ENCODE measurements around the gene SNX25. TPM values are rescaled to one million over a fixed set of nuclear protein-coding genes. Genes with fewer than 3 reads are reported as not detected.

Gene SNX25
- total and polyA plus RNA-seq, 2 experiments from 2014 or later = 6.9 to 25.0 TPM

GRCh38 chr4:185323606-185324005 lies 114.2 kb downstream of the SNX25 start:
- TF ChIP-seq ZNF114 (CRISPR knock-in tag; IDR thresholded peaks at IDR 0.05) = no peak
- no peak for TF ChIP-seq NANOG (IDR thresholded peaks at IDR 0.05; ENCODE audit: borderline replicate concordance)
- TF ChIP-seq, protein P1, sequence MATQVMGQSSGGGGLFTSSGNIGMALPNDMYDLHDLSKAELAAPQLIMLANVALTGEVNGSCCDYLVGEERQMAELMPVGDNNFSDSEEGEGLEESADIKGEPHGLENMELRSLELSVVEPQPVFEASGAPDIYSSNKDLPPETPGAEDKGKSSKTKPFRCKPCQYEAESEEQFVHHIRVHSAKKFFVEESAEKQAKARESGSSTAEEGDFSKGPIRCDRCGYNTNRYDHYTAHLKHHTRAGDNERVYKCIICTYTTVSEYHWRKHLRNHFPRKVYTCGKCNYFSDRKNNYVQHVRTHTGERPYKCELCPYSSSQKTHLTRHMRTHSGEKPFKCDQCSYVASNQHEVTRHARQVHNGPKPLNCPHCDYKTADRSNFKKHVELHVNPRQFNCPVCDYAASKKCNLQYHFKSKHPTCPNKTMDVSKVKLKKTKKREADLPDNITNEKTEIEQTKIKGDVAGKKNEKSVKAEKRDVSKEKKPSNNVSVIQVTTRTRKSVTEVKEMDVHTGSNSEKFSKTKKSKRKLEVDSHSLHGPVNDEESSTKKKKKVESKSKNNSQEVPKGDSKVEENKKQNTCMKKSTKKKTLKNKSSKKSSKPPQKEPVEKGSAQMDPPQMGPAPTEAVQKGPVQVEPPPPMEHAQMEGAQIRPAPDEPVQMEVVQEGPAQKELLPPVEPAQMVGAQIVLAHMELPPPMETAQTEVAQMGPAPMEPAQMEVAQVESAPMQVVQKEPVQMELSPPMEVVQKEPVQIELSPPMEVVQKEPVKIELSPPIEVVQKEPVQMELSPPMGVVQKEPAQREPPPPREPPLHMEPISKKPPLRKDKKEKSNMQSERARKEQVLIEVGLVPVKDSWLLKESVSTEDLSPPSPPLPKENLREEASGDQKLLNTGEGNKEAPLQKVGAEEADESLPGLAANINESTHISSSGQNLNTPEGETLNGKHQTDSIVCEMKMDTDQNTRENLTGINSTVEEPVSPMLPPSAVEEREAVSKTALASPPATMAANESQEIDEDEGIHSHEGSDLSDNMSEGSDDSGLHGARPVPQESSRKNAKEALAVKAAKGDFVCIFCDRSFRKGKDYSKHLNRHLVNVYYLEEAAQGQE (IDR thresholded peaks at IDR 0.05; ENCODE audit: unreplicated experiment) = no peak
- TF ChIP-seq JUNB (IDR thresholded peaks at IDR 0.05; ENCODE audit: unreplicated experiment) = no peak
- no peak for TF ChIP-seq CREB1 (CRISPR knock-in tag; IDR thresholded peaks at IDR 0.05; ENCODE audit: low read depth)
- TF ChIP-seq STAT1 (IDR thresholded peaks at IDR 0.05; ENCODE audit: unreplicated experiment) = no peak
- TF ChIP-seq ZNF331 (CRISPR knock-in tag; IDR thresholded peaks at IDR 0.05; ENCODE audit: low read depth) = no peak
- TF ChIP-seq EZH2 (IDR thresholded peaks at IDR 0.05; ENCODE audit: low read depth, unreplicated experiment) = no peak
- TF ChIP-seq, protein P2, sequence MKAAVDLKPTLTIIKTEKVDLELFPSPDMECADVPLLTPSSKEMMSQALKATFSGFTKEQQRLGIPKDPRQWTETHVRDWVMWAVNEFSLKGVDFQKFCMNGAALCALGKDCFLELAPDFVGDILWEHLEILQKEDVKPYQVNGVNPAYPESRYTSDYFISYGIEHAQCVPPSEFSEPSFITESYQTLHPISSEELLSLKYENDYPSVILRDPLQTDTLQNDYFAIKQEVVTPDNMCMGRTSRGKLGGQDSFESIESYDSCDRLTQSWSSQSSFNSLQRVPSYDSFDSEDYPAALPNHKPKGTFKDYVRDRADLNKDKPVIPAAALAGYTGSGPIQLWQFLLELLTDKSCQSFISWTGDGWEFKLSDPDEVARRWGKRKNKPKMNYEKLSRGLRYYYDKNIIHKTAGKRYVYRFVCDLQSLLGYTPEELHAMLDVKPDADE (IDR thresholded peaks at IDR 0.05) = no peak
- TF ChIP-seq POLR2AphosphoS5 (IDR thresholded peaks at IDR 0.05; ENCODE audit: low read depth) = no peak
- no peak for TF ChIP-seq EZH2phosphoT487 (IDR thresholded peaks at IDR 0.05; ENCODE audit: unreplicated experiment)
- no peak for TF ChIP-seq CTCF (conservative IDR thresholded peaks at IDR 0.05; ENCODE audit: low read depth in 2 of 2)
- no peak for TF ChIP-seq ZNF462 (CRISPR knock-in tag; IDR thresholded peaks at IDR 0.05)
- H3K4me1 ChIP-seq (ENCODE audit: insufficient read depth) = no peaks in the 10 kb centered on the region
- Mint-ChIP-seq H3K4me1 (peaks cover 12% of the 10 kb centered on the region), H3K4me3 (no peak overlapping the region), H3K36me3 (ENCODE audit: low read depth) (peaks cover 70% of the 10 kb centered on the region), H3K9me3 (peaks cover 30% of the 10 kb centered on the region), H3K27ac (no peak overlapping the region), H3K27me3 (ENCODE audit: insufficient read depth, low read depth, poor library complexity) (peaks cover 4% of the 10 kb centered on the region)
- H3K27ac ChIP-seq (ENCODE audit: low read depth) = no peak overlapping the region
- H2AFZ ChIP-seq = no peak overlapping the region
- H3K9me2 ChIP-seq (ENCODE audit: insufficient read depth) = no peaks in the 10 kb centered on the region
- H3K36me3 ChIP-seq (ENCODE audit: insufficient read depth) = peaks cover 21% of the 10 kb centered on the region; the same call in 1 of the 2 replicates
- no peak for ATAC-seq
- H3K27me3 ChIP-seq (ENCODE audit: insufficient read depth) = no peaks in the 10 kb centered on the region
- no peak overlapping the region for H3K4me3 ChIP-seq
- no peaks in the 10 kb centered on the region for H3K79me2 ChIP-seq (replicated peaks; ENCODE audit: insufficient read depth)
- H3F3A ChIP-seq (replicated peaks; ENCODE audit: low read depth) = no peaks in the 10 kb centered on the region
- no peak overlapping the region for H3K4me2 ChIP-seq
- no peaks in the 10 kb centered on the region for H4K20me1 ChIP-seq (replicated peaks; ENCODE audit: insufficient read depth)
- DNase-seq (ENCODE audit: low spot score) = no peak

Measured in GM23338 (cell line).